ENCODE measurements around the gene MOV10L1. TPM values are rescaled to one million over a fixed set of nuclear protein-coding genes. Genes with fewer than 3 reads are reported as not detected.
A peak's percentile ranks its signal among the peaks of the same experiment; 100 is the strongest.

The MOV10L1 gene
- total and polyA plus RNA-seq, 2 donors from 2014 or later, result 0.38 to 0.62 TPM

GRCh38 chr22:50114221-50115021 is 24.6 kb downstream of the MOV10L1 start:
- no peaks in the 10 kb centered on the region for H3K4me1 ChIP-seq (ENCODE audit: control insufficient read depth in 2 of 3, insufficient read depth in 2 of 3, low read depth in 1 of 3, low read length in 3 of 3)
- no peaks in the 10 kb centered on the region for H3K27me3 ChIP-seq (ENCODE audit: control insufficient read depth, insufficient read depth, low read length)
- H3K4me3 ChIP-seq (ENCODE audit: low read length in 3 of 3), result no peak overlapping the region
- H3K27ac ChIP-seq (ENCODE audit: low read depth in 2 of 2, low read length in 2 of 2), result no peak overlapping the region
- intact Hi-C loops (cut with DNase I), result no loop called here
- H3K9ac ChIP-seq (ENCODE audit: low read length in 3 of 3), result no peak overlapping the region
- DNase-seq (peak in 1 of 5 donors; percentile 30), FAIRE-seq (no peak)
- TF ChIP-seq, protein P1, sequence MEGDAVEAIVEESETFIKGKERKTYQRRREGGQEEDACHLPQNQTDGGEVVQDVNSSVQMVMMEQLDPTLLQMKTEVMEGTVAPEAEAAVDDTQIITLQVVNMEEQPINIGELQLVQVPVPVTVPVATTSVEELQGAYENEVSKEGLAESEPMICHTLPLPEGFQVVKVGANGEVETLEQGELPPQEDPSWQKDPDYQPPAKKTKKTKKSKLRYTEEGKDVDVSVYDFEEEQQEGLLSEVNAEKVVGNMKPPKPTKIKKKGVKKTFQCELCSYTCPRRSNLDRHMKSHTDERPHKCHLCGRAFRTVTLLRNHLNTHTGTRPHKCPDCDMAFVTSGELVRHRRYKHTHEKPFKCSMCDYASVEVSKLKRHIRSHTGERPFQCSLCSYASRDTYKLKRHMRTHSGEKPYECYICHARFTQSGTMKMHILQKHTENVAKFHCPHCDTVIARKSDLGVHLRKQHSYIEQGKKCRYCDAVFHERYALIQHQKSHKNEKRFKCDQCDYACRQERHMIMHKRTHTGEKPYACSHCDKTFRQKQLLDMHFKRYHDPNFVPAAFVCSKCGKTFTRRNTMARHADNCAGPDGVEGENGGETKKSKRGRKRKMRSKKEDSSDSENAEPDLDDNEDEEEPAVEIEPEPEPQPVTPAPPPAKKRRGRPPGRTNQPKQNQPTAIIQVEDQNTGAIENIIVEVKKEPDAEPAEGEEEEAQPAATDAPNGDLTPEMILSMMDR (IDR thresholded peaks at IDR 0.05; ENCODE audit: borderline replicate concordance, extremely low read depth, insufficient read depth), result no peak
- no peaks in the 10 kb centered on the region for H3K9me3 ChIP-seq (ENCODE audit: control insufficient read depth in 2 of 3, insufficient read depth in 1 of 3, low read length in 3 of 3)
- H3K36me3 ChIP-seq (ENCODE audit: control insufficient read depth in 2 of 3, insufficient read depth in 3 of 3, low read length in 3 of 3), result no peaks in the 10 kb centered on the region

- Histone ChIP-seq H3K9ac (ENCODE audit: low read length in 3 of 3) (no peak overlapping the region), H3K36me3 (ENCODE audit: control insufficient read depth in 2 of 3, insufficient read depth in 3 of 3, low read length in 3 of 3) (no peaks in the 10 kb centered on the region), H3K9me3 (ENCODE audit: control insufficient read depth in 2 of 3, insufficient read depth in 1 of 3, low read length in 3 of 3) (no peaks in the 10 kb centered on the region), H3K4me3 (ENCODE audit: low read length in 3 of 3) (no peak overlapping the region), H3K27ac (ENCODE audit: low read depth in 2 of 2, low read length in 2 of 2) (no peak overlapping the region), H3K4me1 (ENCODE audit: control insufficient read depth in 2 of 3, insufficient read depth in 2 of 3, low read depth in 1 of 3, low read length in 3 of 3) (no peaks in the 10 kb centered on the region), H3K27me3 (ENCODE audit: control insufficient read depth, insufficient read depth, low read length) (no peaks in the 10 kb centered on the region)
- intact Hi-C loops (cut with DNase I), result no loop called here
- TF ChIP-seq, protein P1 (IDR thresholded peaks at IDR 0.05; ENCODE audit: borderline replicate concordance, extremely low read depth, insufficient read depth), result no peak
- DNase-seq (peak in 1 of 5 donors; percentile 85), FAIRE-seq (no peak)
These were observed 25.9 kb downstream of the MOV10L1 start for GRCh38 chr22:50115693-50116092.

DNA sequence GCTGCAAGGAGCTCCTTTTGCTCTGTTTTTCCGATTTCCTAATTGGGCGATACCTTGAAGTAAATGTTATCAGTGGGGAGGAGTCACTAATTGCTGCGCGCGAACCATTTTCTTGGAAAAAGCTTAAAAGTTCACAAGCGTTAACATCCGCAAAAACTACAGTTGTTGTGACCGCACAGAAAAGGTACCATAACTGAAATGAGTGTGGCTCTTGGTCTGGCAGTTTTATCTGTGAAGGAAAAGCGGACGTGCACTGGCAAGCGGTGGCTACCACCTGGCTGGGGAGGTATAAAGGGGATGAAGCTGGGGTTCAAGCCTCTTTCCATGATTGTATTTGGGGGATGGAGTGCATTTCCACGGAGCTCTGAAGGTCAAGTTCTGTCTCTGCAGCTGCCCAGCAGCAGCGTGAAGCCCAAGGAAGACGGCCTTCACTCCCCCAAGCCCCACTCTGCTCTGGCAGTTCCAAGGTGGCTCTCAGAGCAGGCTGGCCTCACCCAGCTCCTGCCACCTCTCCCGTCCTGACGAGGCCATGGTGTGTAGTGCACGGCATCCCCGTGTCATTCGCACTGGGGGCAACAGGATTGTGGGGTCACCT is 27.5 kb downstream of the MOV10L1 start:
- FAIRE-seq, result no peak
- no peak overlapping the region for H3K9ac ChIP-seq (ENCODE audit: low read length in 3 of 3)
- intact Hi-C loops (cut with DNase I), result no loop called here
- H3K27me3 ChIP-seq (ENCODE audit: control insufficient read depth, insufficient read depth, low read length), result no peaks in the 10 kb centered on the region
- no peak overlapping the region for H3K4me3 ChIP-seq (ENCODE audit: low read length in 3 of 3)
- no peaks in the 10 kb centered on the region for H3K4me1 ChIP-seq (ENCODE audit: control insufficient read depth in 2 of 3, insufficient read depth in 2 of 3, low read depth in 1 of 3, low read length in 3 of 3)
- no peaks in the 10 kb centered on the region for H3K36me3 ChIP-seq (ENCODE audit: control insufficient read depth in 2 of 3, insufficient read depth in 3 of 3, low read length in 3 of 3)
- TF ChIP-seq, protein P1 (IDR thresholded peaks at IDR 0.05; ENCODE audit: borderline replicate concordance, extremely low read depth, insufficient read depth), result no peak
- H3K9me3 ChIP-seq (ENCODE audit: control insufficient read depth in 2 of 3, insufficient read depth in 1 of 3, low read length in 3 of 3), result no peaks in the 10 kb centered on the region
- H3K27ac ChIP-seq (ENCODE audit: low read depth in 2 of 2, low read length in 2 of 2), result no peak overlapping the region
- no peak for DNase-seq

Data from kidney (tissue), 14 donors.